Measurements from ENCODE around the gene ZMYND8.
"Not testable (repeated sequence)": the region's sequence is repeated elsewhere in the genome, so short reads cannot be mapped to it uniquely, and the experiment has no call there.

The ZMYND8 gene

GRCh38 chr20:47280668-47281067, 75.8 kb downstream of the ZMYND8 start:
- Histone ChIP-seq H3K27me3 (replicated peaks; ENCODE audit: control insufficient read depth, insufficient read depth, low read length) (no peaks in the 10 kb centered on the region), H3K4me3 (replicated peaks; ENCODE audit: low read depth, low read length) (no peak overlapping the region), H3K36me3 (ENCODE audit: control insufficient read depth, insufficient read depth, low read length) (peaks cover 27% of the 10 kb centered on the region)
- no peak for DNase-seq (ENCODE audit: extremely low read depth, insufficient read length)
- no peak for TF ChIP-seq CTCF (IDR thresholded peaks at IDR 0.05; ENCODE audit: insufficient read depth, low read length, poor library complexity, severe bottlenecking)

- TF ChIP-seq CTCF (IDR thresholded peaks at IDR 0.05; ENCODE audit: insufficient read depth, low read length, poor library complexity, severe bottlenecking), result no peak
- Histone ChIP-seq H3K4me3 (replicated peaks; ENCODE audit: low read depth, low read length) (no peak overlapping the region), H3K27me3 (replicated peaks; ENCODE audit: control insufficient read depth, insufficient read depth, low read length) (no peaks in the 10 kb centered on the region), H3K36me3 (ENCODE audit: control insufficient read depth, insufficient read depth, low read length) (peaks cover 29% of the 10 kb centered on the region)
- DNase-seq (ENCODE audit: extremely low read depth, insufficient read length), result no peak
Observed at GRCh38 chr20:47280228-47280627, 76.3 kb downstream of the ZMYND8 start.

- DNase-seq (ENCODE audit: extremely low read depth, insufficient read length), result no peak
- Histone ChIP-seq H3K4me3 (replicated peaks; ENCODE audit: low read depth, low read length) (no peak overlapping the region), H3K27me3 (replicated peaks; ENCODE audit: control insufficient read depth, insufficient read depth, low read length) (no peaks in the 10 kb centered on the region), H3K36me3 (ENCODE audit: control insufficient read depth, insufficient read depth, low read length) (peaks cover 25% of the 10 kb centered on the region)
- TF ChIP-seq CTCF (IDR thresholded peaks at IDR 0.05; ENCODE audit: insufficient read depth, low read length, poor library complexity, severe bottlenecking), result no peak
Observed at GRCh38 chr20:47278907-47279348, 77.6 kb downstream of the ZMYND8 start.

- H3K4me3 ChIP-seq (replicated peaks; ENCODE audit: low read depth, low read length); DNase-seq (ENCODE audit: extremely low read depth, insufficient read length); H3K27me3 ChIP-seq (replicated peaks; ENCODE audit: control insufficient read depth, insufficient read depth, low read length): not testable (repeated sequence)
- peaks cover 25% of the 10 kb centered on the region for H3K36me3 ChIP-seq (ENCODE audit: control insufficient read depth, insufficient read depth, low read length)
Observed at GRCh38 chr20:47277535-47277872, 79.0 kb downstream of the ZMYND8 start.

- no peak for TF ChIP-seq CTCF (IDR thresholded peaks at IDR 0.05; ENCODE audit: insufficient read depth, low read length, poor library complexity, severe bottlenecking)
- DNase-seq (ENCODE audit: extremely low read depth, insufficient read length), result no peak
- Histone ChIP-seq H3K27me3 (replicated peaks; ENCODE audit: control insufficient read depth, insufficient read depth, low read length) (no peaks in the 10 kb centered on the region), H3K36me3 (ENCODE audit: control insufficient read depth, insufficient read depth, low read length) (peaks cover 22% of the 10 kb centered on the region), H3K4me3 (replicated peaks; ENCODE audit: low read depth, low read length) (no peak overlapping the region)
Observed at GRCh38 chr20:47276851-47277534, 79.5 kb downstream of the ZMYND8 start.

GRCh38 chr20:47276251-47276650, 80.2 kb downstream of the ZMYND8 start:
- TF ChIP-seq CTCF (IDR thresholded peaks at IDR 0.05; ENCODE audit: insufficient read depth, low read length, poor library complexity, severe bottlenecking), result no peak
- Histone ChIP-seq H3K36me3 (ENCODE audit: control insufficient read depth, insufficient read depth, low read length) (peaks cover 20% of the 10 kb centered on the region), H3K27me3 (replicated peaks; ENCODE audit: control insufficient read depth, insufficient read depth, low read length) (no peaks in the 10 kb centered on the region), H3K4me3 (replicated peaks; ENCODE audit: low read depth, low read length) (no peak overlapping the region)
- DNase-seq (ENCODE audit: extremely low read depth, insufficient read length), result no peak
